ENCODE measurements around the gene USP9X. TPM values are rescaled to one million over a fixed set of nuclear protein-coding genes. Genes with fewer than 3 reads are reported as not detected.

USP9X gene
- total and polyA plus RNA-seq, 9 of the 15 experiments (the other 6 are each of a cell fraction or from before 2014, with no cell fraction given): 10.9 to 47.8 (median 29.5) TPM

- TF ChIP-seq SAFB2 (IDR thresholded peaks at IDR 0.05; ENCODE audit: borderline replicate concordance, low read depth, low read length, severe bottlenecking) (no peak), PKNOX1 (IDR thresholded peaks at IDR 0.05) (no peak), RHOXF2B (CRISPR knock-in tag; conservative IDR thresholded peaks at IDR 0.05) (no peak), ZNF253 (CRISPR knock-in tag; conservative IDR thresholded peaks at IDR 0.05) (no peak), ZBTB33 (CRISPR knock-in tag; IDR thresholded peaks at IDR 0.05) (no peak), ZNF395 (CRISPR knock-in tag; IDR thresholded peaks at IDR 0.05) (no peak), SMARCA4 (IDR thresholded peaks at IDR 0.05) (no peak), CTBP1 (IDR thresholded peaks at IDR 0.05; ENCODE audit: borderline replicate concordance) (no peak)
- TF ChIP-seq, protein P1, sequence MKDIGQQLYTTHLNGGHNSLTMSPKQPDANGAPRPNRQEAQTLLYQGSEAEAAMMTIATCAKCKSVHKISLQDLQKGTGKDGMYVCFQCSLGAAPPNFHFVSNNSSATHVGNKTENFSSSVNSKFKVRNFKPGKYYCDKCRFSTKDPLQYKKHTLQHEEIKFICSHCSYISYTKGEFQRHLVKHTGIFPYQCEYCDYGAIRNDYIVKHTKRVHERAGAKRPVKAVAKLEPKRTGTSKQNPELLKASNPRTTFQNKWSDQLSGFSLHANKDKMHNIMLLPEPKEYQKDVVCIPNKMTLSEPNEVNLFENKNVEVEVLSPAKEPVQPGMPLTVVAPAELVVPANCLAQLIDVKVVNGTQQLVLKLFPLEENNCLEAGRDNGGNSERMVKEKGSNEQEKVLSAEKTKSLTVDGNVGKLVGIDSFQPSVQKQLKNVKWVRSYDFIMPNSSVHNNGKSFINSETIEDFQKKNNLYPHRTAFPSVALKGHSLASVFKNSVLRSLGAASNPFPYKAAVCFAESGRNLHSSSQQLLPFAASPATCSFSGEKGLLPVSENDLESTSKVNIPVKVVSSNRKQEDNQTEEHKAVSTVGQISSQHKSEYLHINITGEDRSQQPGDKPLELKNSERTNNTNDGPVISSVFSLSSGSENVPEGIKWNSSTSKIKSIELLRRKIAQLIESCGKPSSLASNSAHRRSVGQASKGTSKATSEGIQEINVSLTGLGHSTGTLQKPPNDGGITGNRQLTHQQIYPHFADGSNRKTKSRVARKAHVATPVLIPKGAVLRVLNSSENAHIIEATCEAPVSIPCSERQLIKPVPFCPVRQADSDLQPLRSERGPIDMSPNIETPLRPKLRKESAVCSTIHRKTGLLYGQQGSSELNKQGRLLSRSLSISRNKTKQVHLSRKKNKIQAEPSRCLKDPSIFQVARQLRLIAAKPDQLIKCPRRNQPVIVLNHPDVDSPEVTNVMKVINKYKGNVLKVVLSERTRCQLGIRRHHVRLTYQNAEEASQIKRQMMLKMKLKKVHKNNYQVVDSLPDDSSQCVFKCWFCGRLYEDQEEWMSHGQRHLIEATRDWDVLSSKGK (CRISPR knock-in tag; IDR thresholded peaks at IDR 0.05): no peak
These were observed 36.5 kb downstream of the USP9X start (continued) for GRCh38 chrX:41121766-41122165.
